ENCODE data around the gene TCTN2. TPM values are rescaled to one million over a fixed set of nuclear protein-coding genes. Genes with fewer than 3 reads are reported as not detected.

The TCTN2 gene
- total and polyA plus RNA-seq, 2 experiments from 2014 or later = 2.7 to 6.0 TPM

DNA sequence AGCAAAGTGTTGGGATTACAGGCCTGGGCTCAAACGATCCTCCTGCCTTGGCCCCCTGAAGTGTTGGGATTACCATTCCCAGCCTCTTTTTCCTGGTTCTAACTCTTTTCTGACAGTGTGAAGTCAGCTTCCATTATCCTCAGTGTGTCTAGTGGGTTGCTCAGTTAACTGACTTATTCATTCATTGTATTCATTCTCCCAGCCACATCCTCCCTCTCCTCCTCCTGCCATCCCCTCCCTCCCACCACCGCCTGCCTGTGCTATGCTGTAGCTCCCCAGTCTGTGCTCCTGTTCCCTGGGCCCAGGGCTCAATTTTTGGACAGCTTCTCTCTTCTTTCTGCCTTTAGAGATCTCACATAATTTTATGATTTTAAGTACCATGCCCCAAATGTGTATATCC is 60.7 kb downstream of the TCTN2 start:
- Mint-ChIP-seq H3K27ac (no peak overlapping the region), H3K36me3 (ENCODE audit: low read depth) (peaks cover 92% of the 10 kb centered on the region), H3K4me1 (no peaks in the 10 kb centered on the region), H3K27me3 (ENCODE audit: insufficient read depth, low read depth, poor library complexity) (peaks cover 3% of the 10 kb centered on the region), H3K9me3 (no peaks in the 10 kb centered on the region), H3K4me3 (no peak overlapping the region)
- Histone ChIP-seq H3K4me3 (no peak overlapping the region), H3F3A (replicated peaks; ENCODE audit: low read depth) (no peaks in the 10 kb centered on the region), H3K27me3 (ENCODE audit: insufficient read depth) (no peaks in the 10 kb centered on the region), H4K20me1 (replicated peaks; ENCODE audit: insufficient read depth) (peaks cover 21% of the 10 kb centered on the region; the same call in 1 of the 2 replicates), H3K36me3 (ENCODE audit: insufficient read depth) (peaks cover 58% of the 10 kb centered on the region), H3K79me2 (replicated peaks; ENCODE audit: insufficient read depth) (no peaks in the 10 kb centered on the region), H3K4me1 (ENCODE audit: insufficient read depth) (no peaks in the 10 kb centered on the region), H2AFZ (no peak overlapping the region), H3K4me2 (no peak overlapping the region), H3K9me2 (ENCODE audit: insufficient read depth) (no peaks in the 10 kb centered on the region), H3K27ac (ENCODE audit: low read depth) (no peak overlapping the region)
- ATAC-seq (no peak), DNase-seq (ENCODE audit: low spot score) (no peak)
- TF ChIP-seq POLR2AphosphoS5 (IDR thresholded peaks at IDR 0.05; ENCODE audit: low read depth) = no peak
- TF ChIP-seq JUNB (IDR thresholded peaks at IDR 0.05; ENCODE audit: unreplicated experiment) = no peak
- TF ChIP-seq ZNF114 (CRISPR knock-in tag; IDR thresholded peaks at IDR 0.05) = no peak
- TF ChIP-seq EZH2 (IDR thresholded peaks at IDR 0.05; ENCODE audit: low read depth, unreplicated experiment) = no peak
- no peak for TF ChIP-seq STAT1 (IDR thresholded peaks at IDR 0.05; ENCODE audit: unreplicated experiment)
- no peak for TF ChIP-seq CREB1 (CRISPR knock-in tag; IDR thresholded peaks at IDR 0.05; ENCODE audit: low read depth)
- TF ChIP-seq, protein P1, sequence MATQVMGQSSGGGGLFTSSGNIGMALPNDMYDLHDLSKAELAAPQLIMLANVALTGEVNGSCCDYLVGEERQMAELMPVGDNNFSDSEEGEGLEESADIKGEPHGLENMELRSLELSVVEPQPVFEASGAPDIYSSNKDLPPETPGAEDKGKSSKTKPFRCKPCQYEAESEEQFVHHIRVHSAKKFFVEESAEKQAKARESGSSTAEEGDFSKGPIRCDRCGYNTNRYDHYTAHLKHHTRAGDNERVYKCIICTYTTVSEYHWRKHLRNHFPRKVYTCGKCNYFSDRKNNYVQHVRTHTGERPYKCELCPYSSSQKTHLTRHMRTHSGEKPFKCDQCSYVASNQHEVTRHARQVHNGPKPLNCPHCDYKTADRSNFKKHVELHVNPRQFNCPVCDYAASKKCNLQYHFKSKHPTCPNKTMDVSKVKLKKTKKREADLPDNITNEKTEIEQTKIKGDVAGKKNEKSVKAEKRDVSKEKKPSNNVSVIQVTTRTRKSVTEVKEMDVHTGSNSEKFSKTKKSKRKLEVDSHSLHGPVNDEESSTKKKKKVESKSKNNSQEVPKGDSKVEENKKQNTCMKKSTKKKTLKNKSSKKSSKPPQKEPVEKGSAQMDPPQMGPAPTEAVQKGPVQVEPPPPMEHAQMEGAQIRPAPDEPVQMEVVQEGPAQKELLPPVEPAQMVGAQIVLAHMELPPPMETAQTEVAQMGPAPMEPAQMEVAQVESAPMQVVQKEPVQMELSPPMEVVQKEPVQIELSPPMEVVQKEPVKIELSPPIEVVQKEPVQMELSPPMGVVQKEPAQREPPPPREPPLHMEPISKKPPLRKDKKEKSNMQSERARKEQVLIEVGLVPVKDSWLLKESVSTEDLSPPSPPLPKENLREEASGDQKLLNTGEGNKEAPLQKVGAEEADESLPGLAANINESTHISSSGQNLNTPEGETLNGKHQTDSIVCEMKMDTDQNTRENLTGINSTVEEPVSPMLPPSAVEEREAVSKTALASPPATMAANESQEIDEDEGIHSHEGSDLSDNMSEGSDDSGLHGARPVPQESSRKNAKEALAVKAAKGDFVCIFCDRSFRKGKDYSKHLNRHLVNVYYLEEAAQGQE (IDR thresholded peaks at IDR 0.05; ENCODE audit: unreplicated experiment) = no peak
- TF ChIP-seq, protein P2, sequence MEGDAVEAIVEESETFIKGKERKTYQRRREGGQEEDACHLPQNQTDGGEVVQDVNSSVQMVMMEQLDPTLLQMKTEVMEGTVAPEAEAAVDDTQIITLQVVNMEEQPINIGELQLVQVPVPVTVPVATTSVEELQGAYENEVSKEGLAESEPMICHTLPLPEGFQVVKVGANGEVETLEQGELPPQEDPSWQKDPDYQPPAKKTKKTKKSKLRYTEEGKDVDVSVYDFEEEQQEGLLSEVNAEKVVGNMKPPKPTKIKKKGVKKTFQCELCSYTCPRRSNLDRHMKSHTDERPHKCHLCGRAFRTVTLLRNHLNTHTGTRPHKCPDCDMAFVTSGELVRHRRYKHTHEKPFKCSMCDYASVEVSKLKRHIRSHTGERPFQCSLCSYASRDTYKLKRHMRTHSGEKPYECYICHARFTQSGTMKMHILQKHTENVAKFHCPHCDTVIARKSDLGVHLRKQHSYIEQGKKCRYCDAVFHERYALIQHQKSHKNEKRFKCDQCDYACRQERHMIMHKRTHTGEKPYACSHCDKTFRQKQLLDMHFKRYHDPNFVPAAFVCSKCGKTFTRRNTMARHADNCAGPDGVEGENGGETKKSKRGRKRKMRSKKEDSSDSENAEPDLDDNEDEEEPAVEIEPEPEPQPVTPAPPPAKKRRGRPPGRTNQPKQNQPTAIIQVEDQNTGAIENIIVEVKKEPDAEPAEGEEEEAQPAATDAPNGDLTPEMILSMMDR (conservative IDR thresholded peaks at IDR 0.05; ENCODE audit: low read depth in 2 of 2) = no peak
- TF ChIP-seq, protein P3, sequence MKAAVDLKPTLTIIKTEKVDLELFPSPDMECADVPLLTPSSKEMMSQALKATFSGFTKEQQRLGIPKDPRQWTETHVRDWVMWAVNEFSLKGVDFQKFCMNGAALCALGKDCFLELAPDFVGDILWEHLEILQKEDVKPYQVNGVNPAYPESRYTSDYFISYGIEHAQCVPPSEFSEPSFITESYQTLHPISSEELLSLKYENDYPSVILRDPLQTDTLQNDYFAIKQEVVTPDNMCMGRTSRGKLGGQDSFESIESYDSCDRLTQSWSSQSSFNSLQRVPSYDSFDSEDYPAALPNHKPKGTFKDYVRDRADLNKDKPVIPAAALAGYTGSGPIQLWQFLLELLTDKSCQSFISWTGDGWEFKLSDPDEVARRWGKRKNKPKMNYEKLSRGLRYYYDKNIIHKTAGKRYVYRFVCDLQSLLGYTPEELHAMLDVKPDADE (IDR thresholded peaks at IDR 0.05) = no peak
- no peak for TF ChIP-seq ZNF331 (CRISPR knock-in tag; IDR thresholded peaks at IDR 0.05; ENCODE audit: low read depth)
- TF ChIP-seq EZH2phosphoT487 (IDR thresholded peaks at IDR 0.05; ENCODE audit: unreplicated experiment) = no peak
- no peak for TF ChIP-seq NANOG (IDR thresholded peaks at IDR 0.05; ENCODE audit: borderline replicate concordance)
- TF ChIP-seq, protein P4, sequence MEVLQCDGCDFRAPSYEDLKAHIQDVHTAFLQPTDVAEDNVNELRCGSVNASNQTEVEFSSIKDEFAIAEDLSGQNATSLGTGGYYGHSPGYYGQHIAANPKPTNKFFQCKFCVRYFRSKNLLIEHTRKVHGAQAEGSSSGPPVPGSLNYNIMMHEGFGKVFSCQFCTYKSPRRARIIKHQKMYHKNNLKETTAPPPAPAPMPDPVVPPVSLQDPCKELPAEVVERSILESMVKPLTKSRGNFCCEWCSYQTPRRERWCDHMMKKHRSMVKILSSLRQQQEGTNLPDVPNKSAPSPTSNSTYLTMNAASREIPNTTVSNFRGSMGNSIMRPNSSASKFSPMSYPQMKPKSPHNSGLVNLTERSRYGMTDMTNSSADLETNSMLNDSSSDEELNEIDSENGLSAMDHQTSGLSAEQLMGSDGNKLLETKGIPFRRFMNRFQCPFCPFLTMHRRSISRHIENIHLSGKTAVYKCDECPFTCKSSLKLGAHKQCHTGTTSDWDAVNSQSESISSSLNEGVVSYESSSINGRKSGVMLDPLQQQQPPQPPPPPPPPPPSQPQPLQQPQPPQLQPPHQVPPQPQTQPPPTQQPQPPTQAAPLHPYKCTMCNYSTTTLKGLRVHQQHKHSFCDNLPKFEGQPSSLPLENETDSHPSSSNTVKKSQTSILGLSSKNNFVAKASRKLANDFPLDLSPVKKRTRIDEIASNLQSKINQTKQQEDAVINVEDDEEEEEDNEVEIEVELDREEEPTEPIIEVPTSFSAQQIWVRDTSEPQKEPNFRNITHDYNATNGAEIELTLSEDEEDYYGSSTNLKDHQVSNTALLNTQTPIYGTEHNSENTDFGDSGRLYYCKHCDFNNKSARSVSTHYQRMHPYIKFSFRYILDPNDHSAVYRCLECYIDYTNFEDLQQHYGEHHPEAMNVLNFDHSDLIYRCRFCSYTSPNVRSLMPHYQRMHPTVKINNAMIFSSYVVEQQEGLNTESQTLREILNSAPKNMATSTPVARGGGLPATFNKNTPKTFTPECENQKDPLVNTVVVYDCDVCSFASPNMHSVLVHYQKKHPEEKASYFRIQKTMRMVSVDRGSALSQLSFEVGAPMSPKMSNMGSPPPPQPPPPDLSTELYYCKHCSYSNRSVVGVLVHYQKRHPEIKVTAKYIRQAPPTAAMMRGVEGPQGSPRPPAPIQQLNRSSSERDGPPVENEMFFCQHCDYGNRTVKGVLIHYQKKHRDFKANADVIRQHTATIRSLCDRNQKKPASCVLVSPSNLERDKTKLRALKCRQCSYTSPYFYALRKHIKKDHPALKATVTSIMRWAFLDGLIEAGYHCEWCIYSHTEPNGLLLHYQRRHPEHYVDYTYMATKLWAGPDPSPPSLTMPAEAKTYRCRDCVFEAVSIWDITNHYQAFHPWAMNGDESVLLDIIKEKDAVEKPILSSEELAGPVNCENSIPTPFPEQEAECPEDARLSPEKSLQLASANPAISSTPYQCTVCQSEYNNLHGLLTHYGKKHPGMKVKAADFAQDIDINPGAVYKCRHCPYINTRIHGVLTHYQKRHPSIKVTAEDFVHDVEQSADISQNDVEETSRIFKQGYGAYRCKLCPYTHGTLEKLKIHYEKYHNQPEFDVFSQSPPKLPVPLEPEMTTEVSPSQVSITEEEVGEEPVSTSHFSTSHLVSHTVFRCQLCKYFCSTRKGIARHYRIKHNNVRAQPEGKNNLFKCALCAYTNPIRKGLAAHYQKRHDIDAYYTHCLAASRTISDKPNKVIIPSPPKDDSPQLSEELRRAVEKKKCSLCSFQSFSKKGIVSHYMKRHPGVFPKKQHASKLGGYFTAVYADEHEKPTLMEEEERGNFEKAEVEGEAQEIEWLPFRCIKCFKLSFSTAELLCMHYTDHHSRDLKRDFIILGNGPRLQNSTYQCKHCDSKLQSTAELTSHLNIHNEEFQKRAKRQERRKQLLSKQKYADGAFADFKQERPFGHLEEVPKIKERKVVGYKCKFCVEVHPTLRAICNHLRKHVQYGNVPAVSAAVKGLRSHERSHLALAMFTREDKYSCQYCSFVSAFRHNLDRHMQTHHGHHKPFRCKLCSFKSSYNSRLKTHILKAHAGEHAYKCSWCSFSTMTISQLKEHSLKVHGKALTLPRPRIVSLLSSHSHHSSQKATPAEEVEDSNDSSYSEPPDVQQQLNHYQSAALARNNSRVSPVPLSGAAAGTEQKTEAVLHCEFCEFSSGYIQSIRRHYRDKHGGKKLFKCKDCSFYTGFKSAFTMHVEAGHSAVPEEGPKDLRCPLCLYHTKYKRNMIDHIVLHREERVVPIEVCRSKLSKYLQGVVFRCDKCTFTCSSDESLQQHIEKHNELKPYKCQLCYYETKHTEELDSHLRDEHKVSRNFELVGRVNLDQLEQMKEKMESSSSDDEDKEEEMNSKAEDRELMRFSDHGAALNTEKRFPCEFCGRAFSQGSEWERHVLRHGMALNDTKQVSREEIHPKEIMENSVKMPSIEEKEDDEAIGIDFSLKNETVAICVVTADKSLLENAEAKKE (CRISPR knock-in tag; IDR thresholded peaks at IDR 0.05) = no peak

All from GM23338 (cell line).